C4-2B (cell line): ENCODE data around the gene OFD1.

ENCODE experiments used
- H3K27ac ChIP-seq: fragments of 450-650 bp; 2 replicates; pipeline ENCODE4 v1.5.1; 2017
- CTCF ChIP-seq: fragments of 450-650 bp; conservative IDR thresholded peaks from 2 replicates; pipeline ENCODE4 v1.5.1; 2017; ENCODE audit warnings: mild to moderate bottlenecking
- ZFX ChIP-seq: fragments of 450-650 bp; IDR thresholded peaks from 2 replicates; pipeline ENCODE4 v1.6.1; 2017

OFD1 gene

DNA sequence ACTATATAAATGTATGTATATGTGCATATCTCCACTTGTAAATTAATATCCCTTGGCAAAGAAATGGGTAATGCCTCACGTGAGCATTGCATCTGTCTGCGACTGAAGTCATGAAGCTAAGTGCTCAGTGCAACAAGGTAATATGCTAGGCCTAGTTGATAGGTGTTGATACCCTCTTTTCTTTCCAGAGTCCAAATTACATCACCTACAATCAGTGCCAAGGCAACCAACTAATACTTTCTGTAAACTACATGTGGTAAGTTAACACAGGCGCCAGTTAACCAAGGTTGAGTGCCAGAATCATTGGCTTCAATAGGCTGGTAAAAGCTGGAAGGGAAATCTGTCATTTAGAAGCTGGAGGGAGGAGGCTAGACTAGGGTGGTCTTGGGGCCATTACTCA is 41.3 kb downstream of the OFD1 start:
- TF ChIP-seq CTCF (no peak), ZFX (no peak)
- no peak overlapping the region for H3K27ac ChIP-seq

GRCh38 chrX:13776387-13776786 is 41.8 kb downstream of the OFD1 start:
- H3K27ac ChIP-seq = no peak overlapping the region
- TF ChIP-seq CTCF (no peak), ZFX (no peak)

- no peak for TF ChIP-seq CTCF
- TF ChIP-seq ZFX = no peak
- no peak overlapping the region for H3K27ac ChIP-seq
These were observed 44.4 kb downstream of the OFD1 start for GRCh38 chrX:13778916-13779315.

DNA sequence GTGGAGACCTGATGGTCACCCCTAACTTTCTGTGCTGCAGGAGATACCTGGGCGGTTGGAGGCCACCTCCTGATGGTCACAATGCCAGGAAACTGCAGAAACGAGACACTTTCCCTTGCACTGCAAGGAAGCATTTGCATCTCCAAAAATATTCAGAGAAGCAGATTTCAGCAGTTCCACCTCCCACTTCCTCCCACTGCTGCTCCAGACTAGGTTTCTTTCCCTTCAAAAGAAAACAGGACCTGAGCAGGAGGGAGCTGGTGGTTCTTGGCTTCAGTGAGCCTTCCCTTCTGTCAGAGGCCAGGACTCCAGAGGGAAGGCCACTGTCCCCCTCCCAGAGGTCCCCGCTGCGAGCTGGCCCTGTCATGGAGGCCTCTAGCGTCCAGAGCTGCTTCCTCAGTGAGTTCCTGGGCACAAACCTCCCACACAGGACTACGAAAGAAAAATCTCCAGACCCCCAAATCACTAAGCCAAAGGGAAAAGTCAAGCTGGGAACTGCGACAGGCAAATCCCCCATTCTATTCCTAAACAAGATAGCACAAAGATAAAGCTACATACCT is 46.4 kb downstream of the OFD1 start:
- no peak for TF ChIP-seq ZFX
- TF ChIP-seq CTCF = no peak
- no peak overlapping the region for H3K27ac ChIP-seq

- no peak for TF ChIP-seq ZFX
- TF ChIP-seq CTCF = no peak
- no peak overlapping the region for H3K27ac ChIP-seq
These were observed 51.5 kb downstream of the OFD1 start for GRCh38 chrX:13786048-13786447.

- TF ChIP-seq CTCF (no peak), ZFX (no peak)
- no peak overlapping the region for H3K27ac ChIP-seq
These were observed 55.9 kb downstream of the OFD1 start for GRCh38 chrX:13790206-13791131.

DNA sequence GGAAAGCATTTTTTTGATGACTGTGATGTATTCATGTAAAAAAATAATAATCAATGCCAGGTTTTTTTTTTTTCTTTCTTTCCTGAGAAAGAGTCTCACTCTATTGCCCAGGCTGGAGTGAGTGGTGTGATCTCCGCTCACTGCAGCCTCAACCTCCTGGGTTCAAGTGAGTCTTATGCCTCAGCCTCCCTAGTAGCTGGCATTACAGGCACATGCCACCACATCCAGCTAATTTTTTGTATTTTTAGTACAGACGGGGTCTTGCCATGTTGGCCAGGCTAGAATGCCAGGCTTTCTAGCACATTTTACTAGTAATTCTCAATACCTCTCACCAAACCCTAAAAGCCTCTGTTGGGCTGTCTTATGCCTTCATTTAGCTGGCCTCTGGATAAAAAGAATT is 56.6 kb downstream of the OFD1 start:
- TF ChIP-seq ZFX (no peak), CTCF (no peak)

More for the DNA sequence above, 56.6 kb downstream of the OFD1 start:
- no peak overlapping the region for H3K27ac ChIP-seq
